ENCODE results near the gene SOCS7.

SOCS7 gene

GRCh38 chr17:38353668-38354067 lies 2.0 kb downstream of the SOCS7 start:
- Histone ChIP-seq H3K9ac (ENCODE audit: low read depth, low read length, poor library complexity) (no peak overlapping the region), H2BK12ac (ENCODE audit: low read length) (no peak overlapping the region), H3K27me3 (ENCODE audit: control insufficient read depth in 3 of 3, insufficient read depth in 3 of 3, low read depth in 1 of 3, low read length in 3 of 3) (no peaks in the 10 kb centered on the region), H3K79me1 (ENCODE audit: low read depth, low read length) (peaks cover 7% of the 10 kb centered on the region), H2BK120ac (ENCODE audit: low read depth, low read length) (no peak overlapping the region), H3K23ac (ENCODE audit: low read depth, low read length, poor library complexity) (no peak overlapping the region), H3K4me2 (ENCODE audit: insufficient read depth, low read length, poor library complexity, severe bottlenecking) (peak overlapping the region; percentile 22), H3K36me3 (replicated peaks in 1 of 2; ENCODE audit: control insufficient read depth in 2 of 2, insufficient read depth in 2 of 2, low read length in 2 of 2) (no peaks in the 10 kb centered on the region), H2AK5ac (ENCODE audit: low read depth, low read length) (no peak overlapping the region), H3K27ac (replicated peaks; ENCODE audit: low read length) (no peak overlapping the region), H2BK5ac (ENCODE audit: low read length) (no peak overlapping the region), H2AFZ (ENCODE audit: low read length) (no peak overlapping the region), H4K8ac (ENCODE audit: low read depth, low read length) (no peak overlapping the region), H3K18ac (ENCODE audit: low read length) (no peak overlapping the region), H4K91ac (ENCODE audit: low read depth, low read length, poor library complexity) (no peak overlapping the region), H3K4me3 (ENCODE audit: low read length in 2 of 2) (peak overlapping the region in 1 of 2 donors; percentile 74), H3K14ac (ENCODE audit: low read length) (no peak overlapping the region), H2BK15ac (ENCODE audit: low read length) (no peak overlapping the region), H3K9me3 (replicated peaks in 1 of 2; ENCODE audit: control insufficient read depth in 2 of 2, insufficient read depth in 1 of 2, low read depth in 1 of 2, low read length in 2 of 2) (no peaks in the 10 kb centered on the region), H3K4me1 (ENCODE audit: control insufficient read depth in 2 of 2, insufficient read depth in 1 of 2, low read depth in 1 of 2, low read length in 2 of 2) (peaks cover 12 to 13% of the 10 kb centered on the region in 2 donors), H3K4ac (ENCODE audit: low read length) (no peak overlapping the region)
- no CpG with 5 or more reads among the region's 13 CpGs for WGBS, 2 donors (ENCODE audit: extremely low coverage in 2 of 2, insufficient read length in 2 of 2, insufficient replicate concordance in 1 of 2)
- no peak for DNase-seq (ENCODE audit: low spot score)

- WGBS, 2 donors (ENCODE audit: extremely low coverage in 2 of 2, insufficient read length in 2 of 2, insufficient replicate concordance in 1 of 2), result no CpG with 5 or more reads among the region's 7 CpGs
- H3K36me3 ChIP-seq (replicated peaks in 1 of 2; ENCODE audit: control insufficient read depth in 2 of 2, insufficient read depth in 2 of 2, low read length in 2 of 2), result no peaks in the 10 kb centered on the region
- no peak overlapping the region for H2AFZ ChIP-seq (ENCODE audit: low read length)
Observed at GRCh38 chr17:38354466-38354865, 2.8 kb downstream of the SOCS7 start.

GRCh38 chr17:38355251-38355650 lies 3.6 kb downstream of the SOCS7 start:
- Histone ChIP-seq H3K27ac (replicated peaks; ENCODE audit: low read length) (no peak overlapping the region), H3K36me3 (replicated peaks in 1 of 2; ENCODE audit: control insufficient read depth in 2 of 2, insufficient read depth in 2 of 2, low read length in 2 of 2) (no peaks in the 10 kb centered on the region), H2BK12ac (ENCODE audit: low read length) (no peak overlapping the region), H4K91ac (ENCODE audit: low read depth, low read length, poor library complexity) (no peak overlapping the region), H3K4me2 (ENCODE audit: insufficient read depth, low read length, poor library complexity, severe bottlenecking) (no peak overlapping the region), H3K14ac (ENCODE audit: low read length) (no peak overlapping the region), H2BK120ac (ENCODE audit: low read depth, low read length) (no peak overlapping the region), H3K27me3 (ENCODE audit: control insufficient read depth in 3 of 3, insufficient read depth in 3 of 3, low read depth in 1 of 3, low read length in 3 of 3) (no peaks in the 10 kb centered on the region), H2AFZ (ENCODE audit: low read length) (no peak overlapping the region), H2BK5ac (ENCODE audit: low read length) (no peak overlapping the region), H3K4me3 (ENCODE audit: low read length in 2 of 2) (no peak overlapping the region), H3K4ac (ENCODE audit: low read length) (no peak overlapping the region), H3K18ac (ENCODE audit: low read length) (no peak overlapping the region), H3K4me1 (ENCODE audit: control insufficient read depth in 2 of 2, insufficient read depth in 1 of 2, low read depth in 1 of 2, low read length in 2 of 2) (peaks cover 7 to 13% of the 10 kb centered on the region in 2 donors), H2BK15ac (ENCODE audit: low read length) (no peak overlapping the region), H3K23ac (ENCODE audit: low read depth, low read length, poor library complexity) (no peak overlapping the region), H3K9me3 (replicated peaks in 1 of 2; ENCODE audit: control insufficient read depth in 2 of 2, insufficient read depth in 1 of 2, low read depth in 1 of 2, low read length in 2 of 2) (no peaks in the 10 kb centered on the region), H4K8ac (ENCODE audit: low read depth, low read length) (no peak overlapping the region), H3K9ac (ENCODE audit: low read depth, low read length, poor library complexity) (no peak overlapping the region), H3K79me1 (ENCODE audit: low read depth, low read length) (peaks cover 7% of the 10 kb centered on the region), H2AK5ac (ENCODE audit: low read depth, low read length) (no peak overlapping the region)
- no CpG with 5 or more reads among the region's 4 CpGs for WGBS, 2 donors (ENCODE audit: extremely low coverage in 2 of 2, insufficient read length in 2 of 2, insufficient replicate concordance in 1 of 2)
- no peak for DNase-seq (ENCODE audit: low spot score)

More at GRCh38 chr17:38354466-38354865, 2.8 kb downstream of the SOCS7 start:
- Histone ChIP-seq H2AK5ac (ENCODE audit: low read depth, low read length) (no peak overlapping the region), H3K23ac (ENCODE audit: low read depth, low read length, poor library complexity) (no peak overlapping the region), H3K79me1 (ENCODE audit: low read depth, low read length) (peaks cover 7% of the 10 kb centered on the region), H3K14ac (ENCODE audit: low read length) (no peak overlapping the region), H3K4ac (ENCODE audit: low read length) (no peak overlapping the region), H3K4me3 (ENCODE audit: low read length in 2 of 2) (peak overlapping the region in 1 of 2 donors; percentile 10), H4K8ac (ENCODE audit: low read depth, low read length) (no peak overlapping the region), H4K91ac (ENCODE audit: low read depth, low read length, poor library complexity) (no peak overlapping the region), H2BK12ac (ENCODE audit: low read length) (no peak overlapping the region), H2BK5ac (ENCODE audit: low read length) (no peak overlapping the region), H3K18ac (ENCODE audit: low read length) (no peak overlapping the region), H3K9me3 (replicated peaks in 1 of 2; ENCODE audit: control insufficient read depth in 2 of 2, insufficient read depth in 1 of 2, low read depth in 1 of 2, low read length in 2 of 2) (no peaks in the 10 kb centered on the region), H3K27ac (replicated peaks; ENCODE audit: low read length) (no peak overlapping the region), H3K9ac (ENCODE audit: low read depth, low read length, poor library complexity) (no peak overlapping the region), H2BK120ac (ENCODE audit: low read depth, low read length) (no peak overlapping the region), H2BK15ac (ENCODE audit: low read length) (no peak overlapping the region), H3K4me2 (ENCODE audit: insufficient read depth, low read length, poor library complexity, severe bottlenecking) (no peak overlapping the region), H3K4me1 (ENCODE audit: control insufficient read depth in 2 of 2, insufficient read depth in 1 of 2, low read depth in 1 of 2, low read length in 2 of 2) (peaks cover 11 to 13% of the 10 kb centered on the region in 2 donors), H3K27me3 (ENCODE audit: control insufficient read depth in 3 of 3, insufficient read depth in 3 of 3, low read depth in 1 of 3, low read length in 3 of 3) (no peaks in the 10 kb centered on the region)
- DNase-seq (ENCODE audit: low spot score), result no peak

- peaks cover 4 to 13% of the 10 kb centered on the region in 2 donors for H3K4me1 ChIP-seq (ENCODE audit: control insufficient read depth in 2 of 2, insufficient read depth in 1 of 2, low read depth in 1 of 2, low read length in 2 of 2)
- H3K18ac ChIP-seq (ENCODE audit: low read length), result no peak overlapping the region
- no peak overlapping the region for H4K8ac ChIP-seq (ENCODE audit: low read depth, low read length)
- no peak overlapping the region for H3K27ac ChIP-seq (replicated peaks; ENCODE audit: low read length)
- H2BK15ac ChIP-seq (ENCODE audit: low read length), result no peak overlapping the region
- H3K14ac ChIP-seq (ENCODE audit: low read length), result no peak overlapping the region
- H3K9ac ChIP-seq (ENCODE audit: low read depth, low read length, poor library complexity), result no peak overlapping the region
- no peak overlapping the region for H2BK5ac ChIP-seq (ENCODE audit: low read length)
- no peak overlapping the region for H2AFZ ChIP-seq (ENCODE audit: low read length)
- H3K4me2 ChIP-seq (ENCODE audit: insufficient read depth, low read length, poor library complexity, severe bottlenecking), result no peak overlapping the region
- H3K23ac ChIP-seq (ENCODE audit: low read depth, low read length, poor library complexity), result no peak overlapping the region
- H2AK5ac ChIP-seq (ENCODE audit: low read depth, low read length), result no peak overlapping the region
- no peak overlapping the region for H3K4me3 ChIP-seq (ENCODE audit: low read length in 2 of 2)
- H3K79me1 ChIP-seq (ENCODE audit: low read depth, low read length), result peaks cover 2% of the 10 kb centered on the region
- H3K36me3 ChIP-seq (replicated peaks in 1 of 2; ENCODE audit: control insufficient read depth in 2 of 2, insufficient read depth in 2 of 2, low read length in 2 of 2), result peaks cover 0 to 15% of the 10 kb centered on the region in 2 donors
- no peak overlapping the region for H3K4ac ChIP-seq (ENCODE audit: low read length)
- H2BK120ac ChIP-seq (ENCODE audit: low read depth, low read length), result no peak overlapping the region
- no peaks in the 10 kb centered on the region for H3K9me3 ChIP-seq (replicated peaks in 1 of 2; ENCODE audit: control insufficient read depth in 2 of 2, insufficient read depth in 1 of 2, low read depth in 1 of 2, low read length in 2 of 2)
- H3K27me3 ChIP-seq (ENCODE audit: control insufficient read depth in 3 of 3, insufficient read depth in 3 of 3, low read depth in 1 of 3, low read length in 3 of 3), result no peaks in the 10 kb centered on the region
- no peak overlapping the region for H2BK12ac ChIP-seq (ENCODE audit: low read length)
- DNase-seq (ENCODE audit: low spot score), result no peak
- H4K91ac ChIP-seq (ENCODE audit: low read depth, low read length, poor library complexity), result no peak overlapping the region
- no CpG with 5 or more reads among the region's 2 CpGs for WGBS, 2 donors (ENCODE audit: extremely low coverage in 2 of 2, insufficient read length in 2 of 2, insufficient replicate concordance in 1 of 2)
Observed at GRCh38 chr17:38357486-38358123, 6.0 kb downstream of the SOCS7 start.

Measured in neuronal stem cell (in vitro differentiated cells).